CD4-positive, alpha-beta T cell (primary cell): ENCODE measurements around the gene KCNAB1. TPM values are rescaled to one million over a fixed set of nuclear protein-coding genes. Genes with fewer than 3 reads are reported as not detected.

Experiments
- ATAC-seq: fragments of 200-7000 bp; cut with Tn5 transposase; one replicate; pipeline ENCODE4 v1.10.0; 2022; ENCODE audit warnings: mild to moderate bottlenecking; ENCODE audit not compliant: poor library complexity
- CTCF ChIA-PET: fragments of 350-600 bp; sonication (Branson Sonifier 250); formaldehyde crosslinking; loops from one replicate; lab custom pipeline; 2021; ENCODE audit warnings: antibody characterized with exemption, inconsistent platforms; lab: Charles Lee
- POLR2A ChIA-PET: fragments of 350-600 bp; sonication (Branson Sonifier 250); formaldehyde crosslinking; loops from one replicate; lab custom pipeline; 2021; ENCODE audit warnings: antibody characterized with exemption, inconsistent platforms; lab: Charles Lee
- DNase-seq, 14 experiments: peaks; one replicate each; pipeline ENCODE4 v3.0.0-alpha.2; 2013 to 2020; ENCODE audit warnings: mixed read lengths in 2 of 14
- H3K27ac ChIP-seq, 2 donors: one replicate each; pipeline versions ENCODE4 v1.5.1 to v1.7.0; 2013; ENCODE audit warnings: low read length in 2 of 2, low read depth in 1 of 2, mild to moderate bottlenecking in 1 of 2
- H3K27me3 ChIP-seq, 2 experiments: 1 replicate in 1 of 2; 2 replicates in 1 of 2; pipeline versions ENCODE4 v1.6.1 to v1.7.0; 2013; ENCODE audit warnings: low read length in 2 of 2, control low read depth in 1 of 2, mild to moderate bottlenecking in 1 of 2, moderate library complexity in 1 of 2; ENCODE audit not compliant: insufficient read depth in 2 of 2, control insufficient read depth in 1 of 2
- H3K36me3 ChIP-seq: one replicate; pipeline ENCODE4 v1.6.1; 2013; ENCODE audit warnings: low read length, control low read depth; ENCODE audit not compliant: insufficient read depth
- H3K4me1 ChIP-seq: one replicate; pipeline ENCODE4 v1.6.1; 2013; ENCODE audit warnings: low read length, control low read depth; ENCODE audit not compliant: insufficient read depth
- H3K4me3 ChIP-seq: one replicate; pipeline ENCODE4 v1.5.1; 2013; ENCODE audit warnings: mild to moderate bottlenecking, low read length, moderate library complexity
- H3K9me3 ChIP-seq, 2 experiments: 1 replicate in 1 of 2; 2 replicates in 1 of 2; pipeline versions ENCODE4 v1.6.1 to v1.7.0; 2013; ENCODE audit warnings: low read length in 2 of 2, mild to moderate bottlenecking in 2 of 2, control low read depth in 1 of 2, moderate library complexity in 1 of 2; ENCODE audit not compliant: control insufficient read depth in 1 of 2, insufficient read depth in 1 of 2
- H3K27ac Mint-ChIP-seq: one replicate; pipeline ENCODE4 v1.8.0; 2020; ENCODE audit warnings: mixed read lengths
- H3K27me3 Mint-ChIP-seq: one replicate; pipeline ENCODE4 v1.8.0; 2021; ENCODE audit warnings: mixed read lengths
- H3K36me3 Mint-ChIP-seq: one replicate; pipeline ENCODE4 v1.8.0; 2021; ENCODE audit warnings: low read depth, mixed read lengths
- H3K4me1 Mint-ChIP-seq: one replicate; pipeline ENCODE4 v1.8.0; 2021; ENCODE audit warnings: low read depth, mixed read lengths
- H3K4me3 Mint-ChIP-seq: one replicate; pipeline ENCODE4 v1.8.0; 2020; ENCODE audit warnings: mild to moderate bottlenecking, mixed read lengths
- H3K9me3 Mint-ChIP-seq: one replicate; pipeline ENCODE4 v1.8.0; 2020; ENCODE audit warnings: mixed read lengths
- intact Hi-C, 2 experiments: fragments of 100-400 bp; cut with DNase I in 1 of 2; cut with micrococcal nuclease in 1 of 2; formaldehyde crosslinking; loops; one replicate each; pipeline versions ENCODE4 v1.15.1 to v1.9.0; 2023 to 2025; cut with DNase I, micrococcal nuclease
- total RNA-seq, 174 experiments: library from RNA in 2 of 174; stranded (reverse) in 2 of 174; gene quantifications; one replicate each; pipeline ENCODE4 v1.2.3 and lab custom pipeline; 2021 to 2026
- TF ChIP-seq, protein P1 (sequence below): fragments of 200-600 bp; IDR thresholded peaks from one replicate; pipeline ENCODE4 v1.8.0; 2022; ENCODE audit warnings: antibody characterized with exemption, mild to moderate bottlenecking

The KCNAB1 gene
- total RNA-seq, 2 experiments from 2014 or later: 0.14 TPM; not detected in 1

DNA sequence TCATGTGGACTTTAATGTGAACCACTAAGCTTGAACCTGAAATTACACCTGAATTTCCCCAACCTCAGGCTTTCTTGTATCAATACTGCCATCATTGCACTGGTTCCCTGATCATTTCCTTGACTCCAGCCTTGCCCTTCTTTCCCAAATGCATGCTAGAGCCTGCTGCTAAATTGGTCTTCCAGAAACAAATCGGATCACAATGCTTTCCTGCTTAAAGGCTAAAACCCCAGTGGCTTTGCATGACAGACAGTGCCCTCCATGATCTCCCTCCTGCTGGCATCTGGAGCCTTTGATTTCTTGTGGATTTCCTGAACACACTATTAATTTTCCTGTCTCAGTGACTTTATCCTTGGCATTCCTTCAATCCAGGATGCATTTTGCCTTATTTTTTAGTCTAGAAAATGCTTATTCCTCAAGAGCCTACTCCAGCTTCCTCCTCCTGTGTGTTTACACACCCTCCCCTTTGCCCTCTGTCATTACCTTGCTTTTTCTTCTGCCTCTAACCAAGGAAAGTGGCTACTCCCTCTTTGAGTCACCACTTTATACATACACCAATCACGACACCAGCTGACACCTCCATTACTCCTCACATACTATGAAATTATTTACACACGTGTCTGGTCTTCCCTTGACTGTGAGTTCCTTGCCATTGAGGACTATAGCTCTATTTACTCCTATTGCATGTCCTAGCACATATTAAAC is 214.6 kb downstream of the KCNAB1 start:
- H3K4me3 ChIP-seq: no peak overlapping the region
- H3K4me3 Mint-ChIP-seq: no peak overlapping the region
- peaks cover 0 to 4% of the 10 kb centered on the region in 2 experiments for H3K27me3 ChIP-seq
- ChIA-PET CTCF (no interaction called here), POLR2A (no interaction called here)
- H3K9me3 Mint-ChIP-seq: no peaks in the 10 kb centered on the region
- peaks cover 11% of the 10 kb centered on the region for H3K27me3 Mint-ChIP-seq
- DNase-seq (no peak), ATAC-seq (no peak)
- intact Hi-C loops: no loop called here
- H3K27ac Mint-ChIP-seq: no peak overlapping the region
- H3K4me1 Mint-ChIP-seq: no peaks in the 10 kb centered on the region
- no peak overlapping the region for H3K27ac ChIP-seq
- TF ChIP-seq, protein P1, sequence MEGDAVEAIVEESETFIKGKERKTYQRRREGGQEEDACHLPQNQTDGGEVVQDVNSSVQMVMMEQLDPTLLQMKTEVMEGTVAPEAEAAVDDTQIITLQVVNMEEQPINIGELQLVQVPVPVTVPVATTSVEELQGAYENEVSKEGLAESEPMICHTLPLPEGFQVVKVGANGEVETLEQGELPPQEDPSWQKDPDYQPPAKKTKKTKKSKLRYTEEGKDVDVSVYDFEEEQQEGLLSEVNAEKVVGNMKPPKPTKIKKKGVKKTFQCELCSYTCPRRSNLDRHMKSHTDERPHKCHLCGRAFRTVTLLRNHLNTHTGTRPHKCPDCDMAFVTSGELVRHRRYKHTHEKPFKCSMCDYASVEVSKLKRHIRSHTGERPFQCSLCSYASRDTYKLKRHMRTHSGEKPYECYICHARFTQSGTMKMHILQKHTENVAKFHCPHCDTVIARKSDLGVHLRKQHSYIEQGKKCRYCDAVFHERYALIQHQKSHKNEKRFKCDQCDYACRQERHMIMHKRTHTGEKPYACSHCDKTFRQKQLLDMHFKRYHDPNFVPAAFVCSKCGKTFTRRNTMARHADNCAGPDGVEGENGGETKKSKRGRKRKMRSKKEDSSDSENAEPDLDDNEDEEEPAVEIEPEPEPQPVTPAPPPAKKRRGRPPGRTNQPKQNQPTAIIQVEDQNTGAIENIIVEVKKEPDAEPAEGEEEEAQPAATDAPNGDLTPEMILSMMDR: no peak
- H3K36me3 ChIP-seq: no peaks in the 10 kb centered on the region
- no peaks in the 10 kb centered on the region for H3K9me3 ChIP-seq
- no peaks in the 10 kb centered on the region for H3K36me3 Mint-ChIP-seq
- no peaks in the 10 kb centered on the region for H3K4me1 ChIP-seq

DNA sequence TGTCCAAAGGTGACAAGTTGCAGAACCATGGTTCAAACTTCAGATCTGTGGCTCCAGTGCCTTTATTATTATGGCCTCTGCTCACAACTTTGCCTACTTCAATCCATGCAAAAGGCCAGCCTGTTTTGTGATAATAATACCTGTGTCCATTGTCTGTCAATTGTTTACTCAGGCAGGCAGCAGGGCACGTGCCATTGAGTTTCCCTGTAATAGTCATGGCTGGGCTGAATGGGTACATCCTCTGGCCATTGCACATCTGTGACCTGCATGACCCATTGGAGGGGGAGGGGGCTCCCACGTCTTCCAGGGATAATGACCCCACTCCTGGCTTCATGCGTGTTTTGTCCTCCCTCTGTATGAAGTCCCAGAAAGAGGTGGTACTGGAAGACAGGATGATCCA is 219.1 kb downstream of the KCNAB1 start:
- intact Hi-C loops: no loop called here
- no peak for ATAC-seq
- TF ChIP-seq, protein P1: no peak

DNA sequence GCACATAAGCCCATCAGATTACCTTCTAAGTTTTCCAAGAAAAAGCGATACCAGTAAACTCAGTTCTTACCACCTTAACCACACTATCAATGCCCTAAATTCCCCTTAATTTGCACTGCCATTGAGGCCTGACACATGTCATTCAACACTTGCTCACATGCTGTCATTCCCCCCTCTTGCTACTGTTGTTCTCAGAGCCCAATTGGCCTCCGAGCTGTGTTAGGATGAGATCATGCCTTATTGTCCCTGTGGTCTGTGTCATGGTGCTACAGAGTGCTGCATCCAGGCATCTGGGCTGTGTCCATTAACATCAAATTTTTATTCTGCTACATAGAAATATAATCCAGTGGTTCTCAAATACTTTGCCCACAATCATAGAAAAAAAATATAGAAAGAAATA is 221.0 kb downstream of the KCNAB1 start:
- ChIA-PET POLR2A (no interaction called here), CTCF (no interaction called here)
- Histone ChIP-seq H3K27me3 (peaks cover 5 to 10% of the 10 kb centered on the region in 2 experiments), H3K36me3 (no peaks in the 10 kb centered on the region), H3K4me3 (no peak overlapping the region), H3K27ac (no peak overlapping the region), H3K4me1 (no peaks in the 10 kb centered on the region), H3K9me3 (no peaks in the 10 kb centered on the region)
- DNase-seq (no peak), ATAC-seq (no peak)
- Mint-ChIP-seq H3K27ac (no peak overlapping the region), H3K4me1 (no peaks in the 10 kb centered on the region), H3K4me3 (no peak overlapping the region), H3K27me3 (peaks cover 31% of the 10 kb centered on the region), H3K36me3 (no peaks in the 10 kb centered on the region), H3K9me3 (no peaks in the 10 kb centered on the region)
- TF ChIP-seq, protein P1: no peak
- intact Hi-C loops: no loop called here

More for the DNA sequence above, 219.1 kb downstream of the KCNAB1 start:
- ChIA-PET POLR2A (no interaction called here), CTCF (no interaction called here)
- Histone ChIP-seq H3K27ac (no peak overlapping the region), H3K27me3 (peaks cover 5 to 10% of the 10 kb centered on the region in 2 experiments), H3K4me3 (no peak overlapping the region), H3K4me1 (no peaks in the 10 kb centered on the region), H3K36me3 (no peaks in the 10 kb centered on the region), H3K9me3 (no peaks in the 10 kb centered on the region)
- Mint-ChIP-seq H3K27me3 (peaks cover 31% of the 10 kb centered on the region), H3K4me3 (no peak overlapping the region), H3K36me3 (no peaks in the 10 kb centered on the region), H3K27ac (no peak overlapping the region), H3K9me3 (no peaks in the 10 kb centered on the region), H3K4me1 (no peaks in the 10 kb centered on the region)
- DNase-seq: no peak
